Measurements from ENCODE around the gene GRK2.

The GRK2 gene

DNA sequence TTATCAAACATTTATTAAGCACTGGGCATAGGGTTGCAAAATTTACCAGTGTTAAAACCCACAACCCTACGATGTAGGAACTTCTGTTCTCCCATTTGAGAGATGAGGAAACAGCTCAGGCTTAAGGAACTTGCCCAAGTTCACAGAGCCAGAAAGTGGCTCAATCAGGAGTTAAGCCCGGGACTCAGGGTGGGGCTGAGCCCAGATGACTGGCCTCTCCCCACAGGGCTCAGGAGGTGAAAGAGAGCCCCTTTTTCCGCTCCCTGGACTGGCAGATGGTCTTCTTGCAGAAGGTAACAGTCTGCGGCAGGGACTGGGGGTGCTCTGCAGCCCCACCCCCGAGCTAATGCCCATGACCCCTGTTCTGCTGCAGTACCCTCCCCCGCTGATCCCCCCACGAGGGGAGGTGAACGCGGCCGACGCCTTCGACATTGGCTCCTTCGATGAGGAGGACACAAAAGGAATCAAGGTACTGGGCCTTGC, 17.2 kb downstream of the GRK2 start:
- peak; percentile 89 to 94 (median 92) for DNase-seq

DNA sequence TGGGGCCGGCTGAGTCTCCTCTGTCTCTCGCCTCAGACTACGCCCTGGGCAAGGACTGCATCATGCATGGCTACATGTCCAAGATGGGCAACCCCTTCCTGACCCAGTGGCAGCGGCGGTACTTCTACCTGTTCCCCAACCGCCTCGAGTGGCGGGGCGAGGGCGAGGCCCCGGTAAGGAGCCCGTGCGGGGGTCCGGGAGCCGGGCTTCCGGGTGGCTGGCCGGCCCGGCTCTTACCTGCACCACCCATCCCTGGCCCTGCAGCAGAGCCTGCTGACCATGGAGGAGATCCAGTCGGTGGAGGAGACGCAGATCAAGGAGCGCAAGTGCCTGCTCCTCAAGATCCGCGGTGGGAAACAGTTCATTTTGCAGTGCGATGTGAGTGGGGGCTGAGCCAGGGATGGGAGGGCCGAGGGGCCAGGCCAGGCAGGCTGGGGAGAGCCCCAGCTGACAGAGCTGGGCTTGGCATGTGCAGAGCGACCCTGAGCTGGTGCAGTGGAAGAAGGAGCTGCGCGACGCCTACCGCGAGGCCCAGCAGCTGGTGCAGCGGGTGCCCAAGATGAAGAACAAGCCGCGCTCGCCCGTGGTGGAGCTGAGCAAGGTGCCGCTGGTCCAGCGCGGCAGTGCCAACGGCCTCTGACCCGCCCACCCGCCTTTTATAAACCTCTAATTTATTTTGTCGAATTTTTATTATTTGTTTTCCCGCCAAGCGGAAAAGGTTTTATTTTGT, 18.7 kb downstream of the GRK2 start:
- DNase-seq: peak in 1 of 3 donors; percentile 31

DNA sequence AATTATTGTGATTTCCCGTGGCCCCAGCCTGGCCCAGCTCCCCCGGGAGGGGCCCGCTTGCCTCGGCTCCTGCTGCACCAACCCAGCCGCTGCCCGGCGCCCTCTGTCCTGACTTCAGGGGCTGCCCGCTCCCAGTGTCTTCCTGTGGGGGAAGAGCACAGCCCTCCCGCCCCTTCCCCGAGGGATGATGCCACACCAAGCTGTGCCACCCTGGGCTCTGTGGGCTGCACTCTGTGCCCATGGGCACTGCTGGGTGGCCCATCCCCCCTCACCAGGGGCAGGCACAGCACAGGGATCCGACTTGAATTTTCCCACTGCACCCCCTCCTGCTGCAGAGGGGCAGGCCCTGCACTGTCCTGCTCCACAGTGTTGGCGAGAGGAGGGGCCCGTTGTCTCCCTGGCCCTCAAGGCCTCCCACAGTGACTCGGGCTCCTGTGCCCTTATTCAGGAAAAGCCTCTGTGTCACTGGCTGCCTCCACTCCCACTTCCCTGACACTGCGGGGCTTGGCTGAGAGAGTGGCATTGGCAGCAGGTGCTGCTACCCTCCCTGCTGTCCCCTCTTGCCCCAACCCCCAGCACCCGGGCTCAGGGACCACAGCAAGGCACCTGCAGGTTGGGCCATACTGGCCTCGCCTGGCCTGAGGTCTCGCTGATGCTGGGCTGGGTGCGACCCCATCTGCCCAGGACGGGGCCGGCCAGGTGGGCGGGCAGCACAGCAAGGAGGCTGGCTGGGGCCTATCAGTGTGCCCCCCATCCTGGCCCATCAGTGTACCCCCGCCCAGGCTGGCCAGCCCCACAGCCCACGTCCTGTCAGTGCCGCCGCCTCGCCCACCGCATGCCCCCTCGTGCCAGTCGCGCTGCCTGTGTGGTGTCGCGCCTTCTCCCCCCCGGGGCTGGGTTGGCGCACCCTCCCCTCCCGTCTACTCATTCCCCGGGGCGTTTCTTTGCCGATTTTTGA, 19.5 kb downstream of the GRK2 start:
- peak; percentile 65 to 72 (median 69) for DNase-seq

DNA sequence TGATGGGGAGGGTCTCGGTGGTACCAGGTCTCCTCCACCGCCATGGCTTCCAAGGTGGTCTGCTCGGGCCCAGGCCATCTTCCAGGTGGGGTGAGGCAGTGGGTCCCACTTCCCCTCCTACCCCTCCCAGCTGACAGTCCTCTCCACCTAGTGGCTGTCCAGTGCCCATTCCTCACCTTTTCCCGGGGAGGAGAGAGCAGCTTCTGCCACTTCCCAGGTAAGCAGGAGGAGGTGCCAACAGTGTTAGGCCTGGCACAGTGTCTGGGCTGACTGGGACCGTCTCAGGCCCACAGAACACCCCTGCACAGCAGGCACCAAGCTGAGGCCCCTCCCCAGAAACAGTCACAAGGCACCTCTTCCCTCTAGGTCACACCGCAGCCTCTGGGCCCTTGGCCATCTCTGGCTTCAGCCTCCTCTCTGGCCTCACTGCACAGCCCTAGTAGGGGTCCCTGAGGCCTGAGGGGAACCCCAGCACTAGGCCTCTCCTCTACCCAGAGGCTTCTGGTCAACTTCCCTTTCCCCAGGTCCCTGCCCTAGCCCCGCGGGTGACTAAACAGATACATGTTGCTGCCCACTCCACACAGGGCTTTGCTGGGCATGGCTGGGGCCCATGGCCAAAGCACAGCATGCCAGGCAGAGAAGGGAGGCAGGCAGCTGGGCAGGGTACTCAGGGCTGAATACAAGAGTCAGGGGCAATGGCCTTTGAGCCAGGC, 20.5 kb downstream of the GRK2 start:
- DNase-seq: peak; percentile 89 to 94 (median 92)

DNA sequence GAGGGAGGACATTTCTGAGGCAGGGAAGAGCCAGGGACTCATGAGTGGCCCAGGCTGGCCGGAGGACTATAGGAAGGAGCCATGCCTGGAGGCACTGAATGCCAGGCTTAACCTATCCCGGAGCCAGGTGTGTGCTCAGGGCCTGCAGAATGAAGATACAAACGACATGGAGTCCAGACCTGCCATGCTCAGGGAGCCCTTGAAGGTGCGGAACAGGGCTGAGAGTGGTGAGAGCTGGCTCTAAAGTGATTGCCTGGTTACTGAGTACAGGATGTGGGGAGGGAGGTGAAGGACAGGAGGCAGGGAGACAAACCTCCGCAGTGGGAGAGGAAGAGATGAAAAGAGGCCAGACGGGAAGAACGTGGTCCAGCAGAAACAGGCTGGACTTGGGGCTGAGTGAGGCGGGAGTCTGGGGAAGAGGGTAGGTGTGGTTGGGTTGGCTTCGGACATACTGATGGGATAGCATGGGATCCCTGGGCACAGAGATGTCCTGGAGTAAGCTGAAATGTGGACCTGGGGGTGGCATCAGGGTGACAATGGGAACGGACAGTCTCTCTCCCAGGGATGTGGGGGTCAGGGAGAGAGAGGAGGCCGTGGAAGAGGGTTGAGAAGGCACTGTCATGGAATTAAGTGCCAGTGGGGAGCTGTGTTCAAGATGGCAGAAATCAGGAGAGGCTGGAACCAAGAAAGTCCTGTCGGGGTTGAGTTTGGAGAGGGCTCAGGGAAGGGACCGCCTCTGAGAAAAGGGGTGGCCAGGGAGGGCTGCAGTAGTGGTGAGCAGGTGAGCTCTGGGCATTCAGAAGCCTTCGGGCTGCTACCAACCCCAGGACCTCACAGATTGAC, 21.3 kb downstream of the GRK2 start:
- DNase-seq: no peak

DNA sequence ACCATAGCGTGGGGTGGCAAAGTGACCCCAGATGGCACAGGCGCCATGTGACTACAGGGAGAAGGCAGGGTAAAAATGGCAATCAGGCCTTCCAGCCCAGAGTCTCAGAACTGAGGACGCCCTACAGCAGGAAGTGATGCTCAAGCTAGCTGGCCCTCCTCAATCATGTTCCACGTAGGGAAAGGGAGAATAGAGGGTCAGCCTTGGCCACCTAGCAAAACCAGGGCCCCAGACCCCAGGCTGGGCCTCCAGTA, 21.9 kb downstream of the GRK2 start:
- DNase-seq: peak in 1 of 3 donors; percentile 33

DNA sequence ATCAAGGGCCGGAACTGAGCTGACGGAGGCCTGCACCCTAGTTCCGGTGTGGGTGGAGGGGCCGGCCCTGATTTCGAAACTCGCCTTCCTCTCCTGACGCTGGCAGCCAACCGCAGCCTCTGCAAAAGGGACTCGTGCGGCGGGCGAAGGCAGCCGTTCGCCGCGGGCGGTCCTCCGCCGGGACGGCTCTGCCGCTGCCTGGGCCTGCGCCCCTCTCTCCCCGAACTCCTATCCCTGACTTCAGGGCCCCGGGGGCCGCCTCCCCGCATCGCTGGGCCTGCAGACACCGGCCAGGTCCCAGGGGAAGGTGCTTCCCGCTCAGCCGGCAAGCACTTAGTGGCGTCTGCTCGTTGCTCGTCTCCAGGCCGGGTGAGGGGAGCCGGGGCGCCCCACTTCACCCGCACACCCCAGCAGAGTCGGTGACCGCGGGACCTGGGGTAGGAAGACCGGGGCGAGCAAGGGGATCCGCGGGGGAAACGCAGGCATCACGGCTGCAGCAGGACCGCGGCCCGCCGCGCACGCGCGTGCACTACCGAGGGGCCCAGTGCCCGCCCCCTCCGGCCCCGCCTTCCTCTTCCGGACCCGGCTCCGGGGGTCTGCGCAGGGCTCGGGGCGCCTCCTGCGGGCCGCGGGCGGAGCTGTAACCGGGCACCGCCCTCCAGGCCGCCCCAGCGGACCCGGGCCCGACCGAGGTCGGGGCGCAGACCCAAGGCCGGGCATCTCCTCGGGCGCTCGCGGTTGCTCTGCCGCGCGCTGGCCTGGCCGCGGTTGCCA, 22.4 kb downstream of the GRK2 start:
- DNase-seq: peak; percentile 96 to 97 (median 96)

DNA sequence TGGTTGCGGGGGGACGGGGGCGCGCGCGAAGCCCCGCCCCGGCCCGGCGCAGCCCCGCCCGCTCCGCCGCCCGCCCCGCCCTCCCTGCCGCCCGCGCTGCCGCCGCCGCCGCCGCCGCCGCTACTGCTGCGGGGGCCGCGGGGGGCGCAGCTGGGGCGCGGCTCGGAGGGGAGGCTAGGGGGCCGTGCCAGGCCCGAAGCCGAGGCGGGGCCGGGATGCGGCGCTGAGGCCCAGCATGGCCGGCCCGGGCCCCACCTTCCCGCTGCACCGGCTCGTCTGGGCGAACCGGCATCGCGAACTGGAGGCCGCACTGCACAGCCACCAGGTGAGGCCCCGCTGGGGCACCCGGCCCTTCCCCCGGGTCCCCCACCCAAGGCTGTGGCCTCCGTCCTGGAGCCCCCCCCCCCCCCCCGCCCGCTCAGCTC, 23.0 kb downstream of the GRK2 start, which contains the start of gene ANKRD13D:
Gene ANKRD13D, plus strand, starts transcription at position 78 of the 425 bp plus-strand sequence. Its CDS starts 158 bp downstream, at position 236.
- DNase-seq: peak in 1 of 3 donors; percentile 94

DNA sequence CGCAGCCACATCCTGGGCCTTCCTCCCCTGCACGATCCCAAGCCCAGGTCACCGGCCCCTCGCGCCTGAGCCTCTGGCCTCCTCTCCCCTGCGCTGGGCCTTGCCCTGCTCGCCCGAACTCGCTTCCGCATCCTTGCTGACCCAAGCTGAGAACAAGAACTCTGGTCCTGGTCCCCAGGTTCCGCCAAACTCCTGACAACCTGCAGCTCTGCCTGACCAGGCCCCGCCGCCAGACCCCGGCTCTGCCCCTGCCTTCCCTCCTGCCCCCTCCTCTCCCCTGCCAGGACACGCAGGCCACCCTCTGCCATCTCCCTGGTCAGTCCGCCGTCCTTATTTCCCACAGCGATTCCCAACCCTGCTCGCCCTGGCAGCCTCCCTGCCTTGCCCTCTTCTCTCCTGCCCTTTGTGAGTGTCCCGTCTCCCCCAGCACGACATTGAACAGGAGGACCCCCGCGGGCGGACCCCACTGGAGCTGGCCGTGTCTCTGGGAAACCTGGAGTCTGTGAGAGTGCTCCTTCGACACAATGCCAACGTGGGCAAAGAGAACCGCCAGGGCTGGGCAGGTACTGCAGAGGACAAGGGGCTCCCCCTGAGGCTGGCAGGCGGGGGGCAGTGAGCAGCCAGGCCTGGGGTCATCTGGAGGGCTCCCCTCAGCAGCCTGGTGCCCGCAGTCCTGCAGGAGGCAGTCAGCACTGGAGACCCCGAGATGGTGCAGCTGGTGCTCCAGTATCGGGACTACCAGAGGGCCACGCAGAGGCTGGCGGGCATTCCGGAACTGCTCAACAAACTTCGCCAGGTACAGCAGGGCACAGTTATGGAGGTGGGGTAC, 23.6 kb downstream of the GRK2 start:
- DNase-seq: peak; percentile 38 to 60 (median 50)

DNA sequence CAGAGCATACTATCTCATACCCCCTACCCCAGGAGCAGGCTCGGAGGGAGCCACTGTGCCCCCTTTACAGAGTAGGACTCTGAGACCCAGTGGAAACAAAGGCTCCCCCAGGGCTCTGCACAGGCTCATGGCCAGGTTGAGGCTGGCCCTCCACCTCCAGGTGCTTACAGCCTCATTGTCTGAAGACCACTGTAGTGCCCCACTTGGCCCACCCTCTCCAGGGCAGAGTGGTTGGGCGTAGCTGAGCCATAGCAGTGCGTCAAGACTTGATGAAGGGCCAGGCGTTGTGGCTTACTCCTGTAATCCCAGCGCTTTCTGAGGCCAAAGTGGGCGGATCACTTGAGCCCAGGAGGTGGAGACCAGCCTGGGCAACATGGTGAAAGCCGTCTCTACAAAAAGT, 24.5 kb downstream of the GRK2 start:
- no peak for DNase-seq

DNA sequence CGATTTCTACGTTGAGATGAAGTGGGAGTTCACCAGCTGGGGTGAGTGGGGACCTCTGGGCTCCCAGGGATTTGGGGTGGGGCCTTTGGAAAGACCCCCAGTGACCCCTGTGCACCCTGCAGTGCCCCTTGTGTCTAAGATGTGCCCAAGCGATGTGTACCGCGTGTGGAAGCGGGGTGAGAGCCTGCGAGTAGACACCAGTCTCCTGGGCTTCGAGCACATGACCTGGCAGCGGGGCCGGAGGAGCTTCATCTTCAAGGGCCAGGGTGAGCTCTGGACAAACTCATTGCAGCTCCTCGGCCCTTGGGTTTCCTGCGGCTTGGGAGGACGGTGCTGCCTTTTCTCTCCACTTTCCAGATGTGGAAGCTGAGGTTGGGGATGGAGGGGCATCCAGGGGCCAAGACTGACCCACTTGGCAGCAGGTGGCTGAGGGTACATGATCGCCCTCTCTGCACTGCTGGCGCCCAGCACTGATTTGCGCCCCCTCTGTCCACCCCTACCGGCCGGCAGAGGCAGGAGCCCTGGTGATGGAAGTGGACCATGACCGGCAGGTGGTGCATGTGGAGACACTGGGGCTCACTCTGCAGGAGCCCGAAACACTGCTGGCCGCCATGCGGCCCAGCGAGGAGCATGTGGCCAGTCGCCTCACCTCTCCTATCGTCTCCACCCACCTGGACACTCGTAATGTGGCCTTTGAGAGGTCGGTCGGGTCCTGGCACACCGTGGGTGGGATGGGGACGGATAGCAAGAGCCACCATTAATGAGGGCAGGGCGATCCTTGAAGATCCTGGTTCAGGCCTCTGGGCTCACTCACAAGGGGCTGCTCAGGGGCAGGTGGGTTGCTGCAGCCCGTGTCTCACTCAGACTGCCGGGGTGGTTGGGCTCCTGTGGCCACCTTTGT, 25.5 kb downstream of the GRK2 start:
- DNase-seq: no peak

DNA sequence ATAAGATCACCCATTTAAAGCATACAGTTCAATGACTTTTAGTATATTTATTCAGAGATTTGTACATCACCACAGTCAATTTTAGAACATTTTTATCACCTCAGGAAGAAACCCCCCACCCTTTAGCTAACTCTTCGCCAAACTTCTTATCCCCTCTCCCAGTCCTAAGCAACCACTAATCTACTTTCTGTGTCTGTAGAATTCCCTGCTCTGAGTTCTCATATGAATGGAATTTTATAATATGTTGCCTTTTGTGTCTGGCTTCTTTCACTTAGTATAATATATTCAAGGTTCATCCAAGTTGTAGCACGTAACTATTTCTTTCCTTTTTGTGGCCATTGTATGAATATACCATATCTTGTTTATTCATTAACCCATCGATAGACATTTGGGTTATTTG, 26.4 kb downstream of the GRK2 start:
- no peak for DNase-seq

DNA sequence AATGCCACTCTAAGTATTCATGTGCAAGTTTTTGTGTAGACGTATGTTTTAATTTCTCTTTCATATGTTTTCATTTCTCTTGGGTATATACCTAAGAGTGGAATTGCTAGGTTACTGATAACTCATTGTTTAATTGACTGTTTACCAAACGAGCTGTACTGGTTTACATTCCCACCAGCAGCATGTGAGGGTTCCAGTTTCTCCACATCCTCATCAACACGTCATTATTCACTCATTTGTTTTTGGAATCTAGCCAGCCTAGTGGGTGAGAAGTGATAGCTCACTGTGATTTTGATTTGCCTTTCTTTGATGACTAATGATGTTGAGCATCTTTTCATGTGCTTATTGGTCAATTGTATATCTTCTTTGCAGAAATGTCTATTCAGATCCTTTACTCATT, 26.8 kb downstream of the GRK2 start:
- DNase-seq: peak; percentile 71 to 93 (median 83)

DNA sequence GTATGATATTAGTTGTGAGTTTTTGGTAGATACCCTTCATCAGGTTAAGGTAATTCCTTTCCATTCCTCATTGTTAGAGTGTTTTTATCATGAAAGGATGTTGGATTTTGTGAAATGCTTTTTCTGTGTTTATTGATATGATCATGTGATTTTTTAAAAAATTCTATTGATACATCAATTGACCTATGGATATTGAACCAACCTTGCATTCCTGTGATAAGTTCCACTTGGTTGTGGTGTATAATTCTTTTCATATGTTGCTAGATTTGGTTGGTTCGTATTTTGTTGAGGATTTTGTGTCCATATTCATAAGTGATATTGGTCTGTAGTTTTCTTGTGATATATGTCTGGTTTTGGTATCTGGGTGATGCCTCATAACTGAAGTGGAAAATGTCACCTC, 29.6 kb downstream of the GRK2 start:
- no peak for DNase-seq

DNA sequence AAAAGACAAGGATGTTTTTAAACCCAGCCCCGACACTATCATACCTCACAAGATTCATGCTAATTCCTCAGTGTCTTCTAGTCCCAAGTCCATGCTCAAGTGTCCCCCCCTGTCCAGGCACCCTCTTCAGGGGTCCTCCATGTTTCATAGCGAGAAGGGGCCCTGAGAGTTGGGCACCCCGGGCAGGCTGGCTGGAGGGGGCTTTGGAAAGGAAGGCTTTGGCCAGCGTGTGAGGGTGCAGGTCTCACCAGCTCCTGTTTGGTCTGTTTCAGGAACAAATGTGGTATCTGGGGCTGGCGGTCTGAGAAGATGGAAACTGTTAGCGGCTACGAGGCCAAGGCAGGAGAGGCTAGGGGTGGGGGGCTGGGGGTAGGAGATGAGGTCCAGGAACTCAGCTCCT, 32.5 kb downstream of the GRK2 start:
- no peak for DNase-seq

DNA sequence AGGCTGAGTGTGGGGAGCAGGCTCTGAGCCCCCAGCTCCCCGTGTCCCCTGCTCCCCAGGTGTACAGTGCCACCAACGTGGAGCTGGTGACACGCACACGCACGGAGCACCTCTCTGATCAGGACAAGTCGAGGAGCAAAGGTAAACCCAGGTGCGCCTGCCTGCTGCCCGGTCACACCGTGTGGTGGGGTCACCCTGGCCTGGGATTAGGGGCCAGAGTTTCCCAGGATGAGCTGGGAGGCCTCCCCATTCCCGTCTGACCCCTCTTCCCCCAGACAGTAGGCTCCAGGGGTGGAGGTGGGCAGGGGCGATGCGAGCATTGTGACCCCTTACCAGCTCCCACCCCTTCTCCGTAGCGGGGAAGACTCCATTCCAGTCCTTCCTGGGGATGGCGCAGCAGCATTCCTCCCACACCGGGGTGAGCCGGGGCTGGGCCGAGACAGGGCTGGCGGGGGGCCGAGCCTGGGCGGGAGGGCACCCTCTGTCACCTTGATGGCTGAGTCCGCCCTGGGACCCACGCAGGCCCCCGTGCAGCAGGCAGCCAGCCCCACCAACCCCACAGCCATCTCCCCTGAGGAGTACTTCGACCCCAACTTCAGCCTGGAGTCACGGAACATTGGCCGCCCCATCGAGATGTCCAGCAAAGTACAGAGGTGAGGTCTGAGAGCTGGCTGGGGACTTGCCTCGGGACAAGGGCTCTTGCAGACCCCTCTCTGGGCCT, 33.4 kb downstream of the GRK2 start:
- DNase-seq: no peak

DNA sequence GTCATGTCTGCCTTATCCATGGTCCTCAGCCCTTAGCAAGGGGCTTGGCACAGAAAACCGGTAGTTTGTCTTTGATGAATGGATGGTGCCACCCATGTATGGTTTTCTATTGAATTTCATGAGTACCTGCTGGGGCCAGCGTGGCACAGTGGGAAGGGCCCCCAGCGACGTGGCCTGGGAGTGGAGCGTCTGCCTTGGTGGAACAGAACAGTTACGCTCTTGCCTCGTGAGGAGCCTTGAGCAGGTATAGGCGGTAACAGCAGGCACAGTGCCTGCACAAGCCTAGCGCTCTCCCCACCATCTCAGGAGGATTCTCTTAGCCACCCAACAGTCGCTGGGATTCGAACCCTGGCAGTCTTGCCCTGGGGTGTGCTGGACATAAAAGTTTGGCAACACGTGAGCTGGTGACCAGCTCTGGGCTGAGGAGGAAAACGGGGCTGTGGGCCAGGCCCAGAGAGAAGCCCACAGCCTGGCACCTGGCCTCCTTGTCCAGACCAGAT, 34.0 kb downstream of the GRK2 start:
- DNase-seq: no peak

DNA sequence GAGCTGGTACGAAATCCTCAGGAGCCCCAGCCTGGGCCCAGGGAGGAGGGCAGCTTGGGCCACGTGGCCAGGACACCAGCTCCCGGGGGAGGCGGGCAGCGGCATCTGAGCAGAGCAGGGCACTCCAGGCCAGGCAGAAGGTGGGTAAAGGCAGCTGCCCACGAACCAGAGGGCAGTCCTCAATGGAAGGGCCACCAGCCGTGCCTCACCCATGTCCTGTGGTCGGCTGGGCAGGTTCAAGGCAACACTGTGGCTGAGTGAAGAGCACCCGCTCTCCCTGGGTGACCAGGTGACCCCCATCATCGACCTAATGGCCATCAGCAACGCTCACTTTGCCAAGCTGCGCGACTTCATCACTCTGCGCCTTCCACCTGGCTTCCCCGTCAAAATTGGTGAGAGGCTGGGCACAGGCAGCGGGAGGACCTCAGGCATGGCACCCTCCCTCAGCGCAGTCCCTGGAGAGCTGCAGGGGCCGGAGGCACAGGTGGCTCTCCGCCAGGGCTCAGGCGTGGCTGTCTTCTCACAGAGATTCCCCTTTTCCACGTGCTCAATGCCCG, 34.6 kb downstream of the GRK2 start:
- no peak for DNase-seq
